Endothelial cell of umbilical vein (primary cell): ENCODE results near the gene IFI6.

Experiments
- POLR2A ChIP-seq: IDR thresholded peaks from 2 replicates; pipeline ENCODE4 v1.6.1; 2012; ENCODE audit warnings: low read depth, mild to moderate bottlenecking, control low read depth, low read length
- POLR2AphosphoS5 ChIP-seq: IDR thresholded peaks from 2 replicates; pipeline ENCODE4 v1.6.1; 2012; ENCODE audit warnings: low read depth, mild to moderate bottlenecking, control low read depth, low read length, moderate library complexity; ENCODE audit not compliant: insufficient read depth
- TF ChIP-seq, protein P1 (sequence below), 2 donors: IDR thresholded peaks; 1 replicate in 1 of 2; 2 replicates in 1 of 2; pipeline ENCODE4 v1.5.1; 2011; ENCODE audit warnings: low read length in 2 of 2, mild to moderate bottlenecking in 2 of 2, moderate library complexity in 2 of 2, control low read depth in 1 of 2, inconsistent platforms in 1 of 2, low read depth in 1 of 2; ENCODE audit not compliant: insufficient read depth in 1 of 2; ENCODE audit errors: extremely low read depth in 1 of 2

DNA sequence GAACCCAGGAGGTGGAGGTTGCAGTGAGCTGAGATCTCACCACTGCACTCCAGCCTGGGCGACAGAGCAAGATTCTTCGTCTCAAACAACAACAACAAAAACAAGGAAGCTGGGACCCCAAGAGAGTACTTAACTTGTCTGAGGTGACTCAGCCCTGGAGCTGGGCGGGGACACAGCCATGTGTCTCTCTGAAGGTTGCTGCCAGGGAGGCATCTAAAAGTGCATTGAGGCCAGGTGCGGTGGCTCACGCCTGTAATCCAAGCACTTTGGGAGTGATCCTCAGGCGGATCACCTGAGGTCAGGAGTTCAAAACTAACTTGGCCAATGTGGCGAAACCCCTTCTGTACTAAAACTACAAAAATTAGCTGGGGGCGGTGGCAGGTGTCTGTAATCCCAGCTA is 7.7 kb downstream of the IFI6 start:
- TF ChIP-seq, protein P1, sequence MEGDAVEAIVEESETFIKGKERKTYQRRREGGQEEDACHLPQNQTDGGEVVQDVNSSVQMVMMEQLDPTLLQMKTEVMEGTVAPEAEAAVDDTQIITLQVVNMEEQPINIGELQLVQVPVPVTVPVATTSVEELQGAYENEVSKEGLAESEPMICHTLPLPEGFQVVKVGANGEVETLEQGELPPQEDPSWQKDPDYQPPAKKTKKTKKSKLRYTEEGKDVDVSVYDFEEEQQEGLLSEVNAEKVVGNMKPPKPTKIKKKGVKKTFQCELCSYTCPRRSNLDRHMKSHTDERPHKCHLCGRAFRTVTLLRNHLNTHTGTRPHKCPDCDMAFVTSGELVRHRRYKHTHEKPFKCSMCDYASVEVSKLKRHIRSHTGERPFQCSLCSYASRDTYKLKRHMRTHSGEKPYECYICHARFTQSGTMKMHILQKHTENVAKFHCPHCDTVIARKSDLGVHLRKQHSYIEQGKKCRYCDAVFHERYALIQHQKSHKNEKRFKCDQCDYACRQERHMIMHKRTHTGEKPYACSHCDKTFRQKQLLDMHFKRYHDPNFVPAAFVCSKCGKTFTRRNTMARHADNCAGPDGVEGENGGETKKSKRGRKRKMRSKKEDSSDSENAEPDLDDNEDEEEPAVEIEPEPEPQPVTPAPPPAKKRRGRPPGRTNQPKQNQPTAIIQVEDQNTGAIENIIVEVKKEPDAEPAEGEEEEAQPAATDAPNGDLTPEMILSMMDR (IDR thresholded peaks at IDR 0.05; ENCODE audit: extremely low read depth in 1 of 2, insufficient read depth in 1 of 2, low read depth in 1 of 2, low read length in 2 of 2): no peak
- no peak for TF ChIP-seq POLR2AphosphoS5
- TF ChIP-seq POLR2A: no peak
